ENCODE results near the gene BASP1.
"Not testable (repeated sequence)": the region's sequence is repeated elsewhere in the genome, so short reads cannot be mapped to it uniquely, and the experiment has no call there.

DNA sequence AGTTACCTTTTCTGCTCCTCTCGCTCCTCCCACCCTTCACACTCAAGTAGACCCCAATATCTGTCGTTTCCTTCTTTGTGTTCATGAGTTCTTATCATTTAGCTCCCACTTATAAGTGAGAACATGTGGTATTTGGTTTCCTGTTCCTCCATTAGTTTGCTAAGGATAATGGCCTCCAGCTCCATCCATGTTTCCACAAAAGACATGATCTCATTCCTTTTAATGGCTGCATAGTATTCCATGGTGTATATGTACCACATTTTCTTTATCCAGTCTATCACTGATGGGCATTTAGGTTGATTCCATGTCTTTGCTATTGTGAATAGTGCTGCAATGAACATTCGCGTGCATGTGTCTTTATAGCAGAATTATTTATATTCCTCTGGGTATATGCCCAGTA lies 90.0 kb downstream of the BASP1 start:
- TF ChIP-seq, protein P1, sequence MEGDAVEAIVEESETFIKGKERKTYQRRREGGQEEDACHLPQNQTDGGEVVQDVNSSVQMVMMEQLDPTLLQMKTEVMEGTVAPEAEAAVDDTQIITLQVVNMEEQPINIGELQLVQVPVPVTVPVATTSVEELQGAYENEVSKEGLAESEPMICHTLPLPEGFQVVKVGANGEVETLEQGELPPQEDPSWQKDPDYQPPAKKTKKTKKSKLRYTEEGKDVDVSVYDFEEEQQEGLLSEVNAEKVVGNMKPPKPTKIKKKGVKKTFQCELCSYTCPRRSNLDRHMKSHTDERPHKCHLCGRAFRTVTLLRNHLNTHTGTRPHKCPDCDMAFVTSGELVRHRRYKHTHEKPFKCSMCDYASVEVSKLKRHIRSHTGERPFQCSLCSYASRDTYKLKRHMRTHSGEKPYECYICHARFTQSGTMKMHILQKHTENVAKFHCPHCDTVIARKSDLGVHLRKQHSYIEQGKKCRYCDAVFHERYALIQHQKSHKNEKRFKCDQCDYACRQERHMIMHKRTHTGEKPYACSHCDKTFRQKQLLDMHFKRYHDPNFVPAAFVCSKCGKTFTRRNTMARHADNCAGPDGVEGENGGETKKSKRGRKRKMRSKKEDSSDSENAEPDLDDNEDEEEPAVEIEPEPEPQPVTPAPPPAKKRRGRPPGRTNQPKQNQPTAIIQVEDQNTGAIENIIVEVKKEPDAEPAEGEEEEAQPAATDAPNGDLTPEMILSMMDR (IDR thresholded peaks at IDR 0.05), result not testable (repeated sequence)
- TF ChIP-seq POLR2A (IDR thresholded peaks at IDR 0.05), result not testable (repeated sequence)
